Measurements from ENCODE around the gene PDLIM5.

The PDLIM5 gene

DNA sequence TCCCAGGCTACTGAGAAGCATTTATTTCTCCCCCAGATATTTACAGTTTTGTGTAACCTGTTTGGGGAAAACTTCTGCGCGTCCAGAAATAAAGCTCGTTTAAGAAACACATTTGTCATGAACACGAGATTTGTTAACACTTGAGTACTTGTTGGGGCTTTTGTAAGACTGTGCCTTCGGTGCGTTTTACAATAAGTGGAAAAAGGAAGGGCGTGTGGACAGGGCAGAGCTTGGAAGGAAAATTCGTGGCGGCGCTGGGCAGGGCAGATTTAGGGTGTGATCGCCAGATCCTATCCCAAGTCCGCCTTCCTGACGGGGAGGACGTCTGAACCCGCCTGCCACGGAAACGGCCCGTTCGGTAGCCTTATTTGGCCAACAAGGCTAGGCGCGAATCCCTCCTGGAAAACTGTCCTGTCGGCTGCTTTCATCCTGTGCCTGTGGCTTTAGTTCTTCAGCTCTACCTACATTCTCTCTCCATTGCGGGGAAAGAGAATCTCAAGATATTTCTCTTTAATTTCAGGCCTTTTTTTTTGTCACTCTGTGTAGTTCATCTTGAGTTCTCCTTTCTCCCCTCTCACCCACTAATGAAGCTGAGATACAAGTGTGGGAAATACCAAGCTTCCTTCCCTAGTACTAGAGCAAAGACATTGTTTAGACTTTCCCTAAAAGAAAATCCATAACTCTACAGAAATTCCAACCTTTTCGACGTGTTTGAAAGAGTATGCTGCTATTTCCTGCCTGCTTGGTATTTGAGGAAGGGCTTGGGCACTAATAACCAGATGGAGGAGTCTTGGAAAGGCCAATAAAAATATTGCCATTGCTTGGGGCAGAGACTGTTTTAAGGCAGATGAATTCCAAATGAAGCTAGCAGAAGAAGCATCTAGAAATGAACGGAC is 982 bp downstream of the PDLIM5 start:
- H3K9me2 ChIP-seq (replicated peaks; ENCODE audit: low read depth, low read length), result no peaks in the 10 kb centered on the region
- H3K9me3 ChIP-seq (ENCODE audit: insufficient read depth, low read depth, low read length), result no peaks in the 10 kb centered on the region
- H3K27me3 ChIP-seq (ENCODE audit: insufficient read depth, low read length, poor library complexity, severe bottlenecking), result no peaks in the 10 kb centered on the region
- peak overlapping the region; percentile 85 for H3K4me3 ChIP-seq (ENCODE audit: low read length, poor library complexity, severe bottlenecking)
- peaks cover 4% of the 10 kb centered on the region; the same call in 1 of the 2 replicates for H3F3A ChIP-seq (ENCODE audit: low read depth)
- no peaks in the 10 kb centered on the region for H3K36me3 ChIP-seq (ENCODE audit: insufficient read depth, low read length)
- H3K9ac ChIP-seq (ENCODE audit: low read depth, low read length, poor library complexity, severe bottlenecking), result peak overlapping the region; percentile 82
- peak overlapping the region; percentile 89 for H3K4me2 ChIP-seq (ENCODE audit: low read depth, low read length, poor library complexity, severe bottlenecking)
- peaks cover 11% of the 10 kb centered on the region for H4K20me1 ChIP-seq (ENCODE audit: insufficient read depth, low read length, poor library complexity, severe bottlenecking)
- H2AFZ ChIP-seq (ENCODE audit: low read length), result peak overlapping the region; percentile 83
- H3K79me2 ChIP-seq (ENCODE audit: insufficient read depth, low read length), result peaks cover 51% of the 10 kb centered on the region
- TF ChIP-seq EZH2phosphoT487 (IDR thresholded peaks at IDR 0.05; ENCODE audit: borderline replicate concordance), result no peak
- TF ChIP-seq, protein P1, sequence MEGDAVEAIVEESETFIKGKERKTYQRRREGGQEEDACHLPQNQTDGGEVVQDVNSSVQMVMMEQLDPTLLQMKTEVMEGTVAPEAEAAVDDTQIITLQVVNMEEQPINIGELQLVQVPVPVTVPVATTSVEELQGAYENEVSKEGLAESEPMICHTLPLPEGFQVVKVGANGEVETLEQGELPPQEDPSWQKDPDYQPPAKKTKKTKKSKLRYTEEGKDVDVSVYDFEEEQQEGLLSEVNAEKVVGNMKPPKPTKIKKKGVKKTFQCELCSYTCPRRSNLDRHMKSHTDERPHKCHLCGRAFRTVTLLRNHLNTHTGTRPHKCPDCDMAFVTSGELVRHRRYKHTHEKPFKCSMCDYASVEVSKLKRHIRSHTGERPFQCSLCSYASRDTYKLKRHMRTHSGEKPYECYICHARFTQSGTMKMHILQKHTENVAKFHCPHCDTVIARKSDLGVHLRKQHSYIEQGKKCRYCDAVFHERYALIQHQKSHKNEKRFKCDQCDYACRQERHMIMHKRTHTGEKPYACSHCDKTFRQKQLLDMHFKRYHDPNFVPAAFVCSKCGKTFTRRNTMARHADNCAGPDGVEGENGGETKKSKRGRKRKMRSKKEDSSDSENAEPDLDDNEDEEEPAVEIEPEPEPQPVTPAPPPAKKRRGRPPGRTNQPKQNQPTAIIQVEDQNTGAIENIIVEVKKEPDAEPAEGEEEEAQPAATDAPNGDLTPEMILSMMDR (conservative IDR thresholded peaks at IDR 0.05; ENCODE audit: low read length), result no peak
- peaks cover 63% of the 10 kb centered on the region for H3K4me1 ChIP-seq (ENCODE audit: insufficient read depth, low read length, poor library complexity, severe bottlenecking)

- Histone ChIP-seq H3F3A (ENCODE audit: low read depth) (peaks cover 4% of the 10 kb centered on the region; the same call in 1 of the 2 replicates), H2AFZ (ENCODE audit: low read length) (no peak overlapping the region), H4K20me1 (ENCODE audit: insufficient read depth, low read length, poor library complexity, severe bottlenecking) (peaks cover 11% of the 10 kb centered on the region), H3K79me2 (ENCODE audit: insufficient read depth, low read length) (peaks cover 56% of the 10 kb centered on the region), H3K9ac (ENCODE audit: low read depth, low read length, poor library complexity, severe bottlenecking) (peak overlapping the region; percentile 82), H3K36me3 (ENCODE audit: insufficient read depth, low read length) (no peaks in the 10 kb centered on the region), H3K4me3 (ENCODE audit: low read length, poor library complexity, severe bottlenecking) (peak overlapping the region; percentile 85), H3K9me3 (ENCODE audit: insufficient read depth, low read depth, low read length) (no peaks in the 10 kb centered on the region), H3K4me2 (ENCODE audit: low read depth, low read length, poor library complexity, severe bottlenecking) (peak overlapping the region; percentile 89), H3K27me3 (ENCODE audit: insufficient read depth, low read length, poor library complexity, severe bottlenecking) (no peaks in the 10 kb centered on the region), H3K9me2 (replicated peaks; ENCODE audit: low read depth, low read length) (no peaks in the 10 kb centered on the region), H3K4me1 (ENCODE audit: insufficient read depth, low read length, poor library complexity, severe bottlenecking) (peaks cover 60% of the 10 kb centered on the region)
- TF ChIP-seq EZH2phosphoT487 (IDR thresholded peaks at IDR 0.05; ENCODE audit: borderline replicate concordance), result no peak
- TF ChIP-seq, protein P1 (conservative IDR thresholded peaks at IDR 0.05; ENCODE audit: low read length), result no peak
These were observed 1.7 kb downstream of the PDLIM5 start for GRCh38 chr4:94453391-94453963.

GRCh38 chr4:94454405-94454804 is 2.7 kb downstream of the PDLIM5 start:
- H3K4me1 ChIP-seq (ENCODE audit: insufficient read depth, low read length, poor library complexity, severe bottlenecking), result peaks cover 60% of the 10 kb centered on the region
- H3K4me2 ChIP-seq (ENCODE audit: low read depth, low read length, poor library complexity, severe bottlenecking), result peak overlapping the region; percentile 89
- H3K79me2 ChIP-seq (ENCODE audit: insufficient read depth, low read length), result peaks cover 66% of the 10 kb centered on the region
- H3K4me3 ChIP-seq (ENCODE audit: low read length, poor library complexity, severe bottlenecking), result peak overlapping the region; percentile 85
- H3K9me3 ChIP-seq (ENCODE audit: insufficient read depth, low read depth, low read length), result no peaks in the 10 kb centered on the region
- H4K20me1 ChIP-seq (ENCODE audit: insufficient read depth, low read length, poor library complexity, severe bottlenecking), result peaks cover 11% of the 10 kb centered on the region
- no peak overlapping the region for H2AFZ ChIP-seq (ENCODE audit: low read length)
- no peaks in the 10 kb centered on the region for H3F3A ChIP-seq (ENCODE audit: low read depth)
- no peak for TF ChIP-seq EZH2phosphoT487 (IDR thresholded peaks at IDR 0.05; ENCODE audit: borderline replicate concordance)
- no peaks in the 10 kb centered on the region for H3K9me2 ChIP-seq (replicated peaks; ENCODE audit: low read depth, low read length)
- H3K9ac ChIP-seq (ENCODE audit: low read depth, low read length, poor library complexity, severe bottlenecking), result peak overlapping the region; percentile 82
- no peaks in the 10 kb centered on the region for H3K27me3 ChIP-seq (ENCODE audit: insufficient read depth, low read length, poor library complexity, severe bottlenecking)
- no peaks in the 10 kb centered on the region for H3K36me3 ChIP-seq (ENCODE audit: insufficient read depth, low read length)
